Astrocyte (in vitro differentiated cells and primary cell): ENCODE results near the gene WDR7. TPM values are rescaled to one million over a fixed set of nuclear protein-coding genes. Genes with fewer than 3 reads are reported as not detected.

Experiments used
- DNase-seq: peaks from one replicate; pipeline ENCODE4 v3.0.0-alpha.2; 2010; ENCODE audit warnings: low read depth
- FAIRE-seq: peaks from 2 replicates; lab custom pipeline; 2011; peaks lifted over from hg19 to GRCh38; lab: Jason Lieb, UNC
- H2AFZ ChIP-seq: 2 replicates; pipeline ENCODE4 v1.6.0; 2012; ENCODE audit warnings: low read depth, low read length, inconsistent platforms
- H3K27ac ChIP-seq: 2 replicates; pipeline ENCODE4 v1.5.1; 2011; ENCODE audit warnings: low read depth, low read length, inconsistent platforms
- H3K27me3 ChIP-seq: 2 replicates; pipeline ENCODE4 v1.6.0; 2011; ENCODE audit warnings: low read length, inconsistent platforms; ENCODE audit not compliant: insufficient read depth
- H3K36me3 ChIP-seq: 2 replicates; pipeline ENCODE4 v1.5.1; 2011; ENCODE audit warnings: low read length, inconsistent platforms; ENCODE audit not compliant: insufficient read depth
- H3K4me1 ChIP-seq: 2 replicates; pipeline ENCODE4 v1.5.1; 2011; ENCODE audit warnings: low read length, inconsistent platforms; ENCODE audit not compliant: insufficient read depth
- H3K4me2 ChIP-seq: 2 replicates; pipeline ENCODE4 v1.6.0; 2012; ENCODE audit warnings: low read length, inconsistent platforms
- H3K4me3 ChIP-seq: 2 replicates; pipeline ENCODE4 v1.5.1; 2011; ENCODE audit warnings: low read depth, mild to moderate bottlenecking, low read length, inconsistent platforms; ENCODE audit not compliant: insufficient read depth
- H3K79me2 ChIP-seq: 2 replicates; pipeline ENCODE4 v1.6.0; 2012; ENCODE audit warnings: mild to moderate bottlenecking, low read length, inconsistent platforms; ENCODE audit not compliant: insufficient read depth
- H3K9ac ChIP-seq: 2 replicates; pipeline ENCODE4 v1.6.0; 2012; ENCODE audit warnings: mild to moderate bottlenecking, low read length, inconsistent platforms
- H3K9me3 ChIP-seq: 2 replicates; pipeline ENCODE4 v1.5.1; 2012; ENCODE audit warnings: low read depth, mild to moderate bottlenecking, low read length, inconsistent platforms; ENCODE audit not compliant: insufficient read depth
- H4K20me1 ChIP-seq: 2 replicates; pipeline ENCODE4 v1.6.0; 2012; ENCODE audit warnings: low read length, inconsistent platforms; ENCODE audit not compliant: insufficient read depth
- H3K27ac Mint-ChIP-seq: one replicate; pipeline ENCODE4 v1.8.0; 2021; ENCODE audit warnings: mild to moderate bottlenecking, mixed read lengths; ENCODE audit not compliant: unreplicated experiment
- H3K27me3 Mint-ChIP-seq: one replicate; pipeline ENCODE4 v1.8.0; 2021; ENCODE audit warnings: low read depth, mixed read lengths; ENCODE audit not compliant: unreplicated experiment
- H3K36me3 Mint-ChIP-seq: one replicate; pipeline ENCODE4 v1.8.0; 2021; ENCODE audit warnings: low read depth, mixed read lengths; ENCODE audit not compliant: unreplicated experiment
- H3K4me1 Mint-ChIP-seq: one replicate; pipeline ENCODE4 v1.8.0; 2021; ENCODE audit warnings: low read depth, mixed read lengths; ENCODE audit not compliant: unreplicated experiment
- H3K4me3 Mint-ChIP-seq: one replicate; pipeline ENCODE4 v1.8.0; 2021; ENCODE audit warnings: mild to moderate bottlenecking, moderate library complexity, mixed read lengths; ENCODE audit not compliant: unreplicated experiment
- H3K9me3 Mint-ChIP-seq: one replicate; pipeline ENCODE4 v1.8.0; 2021; ENCODE audit warnings: mild to moderate bottlenecking, mixed read lengths; ENCODE audit not compliant: unreplicated experiment
- CTCF ChIP-seq: IDR thresholded peaks from 2 replicates; pipeline ENCODE4 v1.5.1; 2011; ENCODE audit warnings: low read depth, mild to moderate bottlenecking, inconsistent platforms, low read length, moderate library complexity; ENCODE audit not compliant: insufficient read depth
- EZH2 ChIP-seq: IDR thresholded peaks from 2 replicates; pipeline ENCODE4 v1.6.1; 2012; ENCODE audit warnings: mild to moderate bottlenecking, low read length, inconsistent platforms; ENCODE audit not compliant: insufficient read depth
- total RNA-seq: library from RNA; stranded (reverse); gene quantifications from 2 replicates; pipeline ENCODE4 v1.2.1, GENCODE V29; 2021

The WDR7 gene
- total RNA-seq, 1 donor from 2014 or later: 16.9 TPM

- Histone ChIP-seq H3K9ac (no peak overlapping the region), H3K4me3 (no peak overlapping the region), H3K27ac (no peak overlapping the region), H3K9me3 (no peaks in the 10 kb centered on the region), H3K4me1 (no peaks in the 10 kb centered on the region), H3K79me2 (no peaks in the 10 kb centered on the region), H4K20me1 (no peaks in the 10 kb centered on the region), H3K36me3 (no peaks in the 10 kb centered on the region), H3K27me3 (peaks cover 4% of the 10 kb centered on the region), H3K4me2 (no peak overlapping the region), H2AFZ (no peak overlapping the region)
- H3K4me1 Mint-ChIP-seq: no peaks in the 10 kb centered on the region
- H3K27ac Mint-ChIP-seq: no peak overlapping the region
- H3K9me3 Mint-ChIP-seq: peaks cover 3% of the 10 kb centered on the region
- FAIRE-seq (no peak), DNase-seq (no peak)
- H3K36me3 Mint-ChIP-seq: no peaks in the 10 kb centered on the region
- TF ChIP-seq CTCF (no peak), EZH2 (no peak)
- no peak overlapping the region for H3K4me3 Mint-ChIP-seq
- H3K27me3 Mint-ChIP-seq: peaks cover 3% of the 10 kb centered on the region
Observed at GRCh38 chr18:57077005-57077765, 426.0 kb downstream of the WDR7 start.

DNA sequence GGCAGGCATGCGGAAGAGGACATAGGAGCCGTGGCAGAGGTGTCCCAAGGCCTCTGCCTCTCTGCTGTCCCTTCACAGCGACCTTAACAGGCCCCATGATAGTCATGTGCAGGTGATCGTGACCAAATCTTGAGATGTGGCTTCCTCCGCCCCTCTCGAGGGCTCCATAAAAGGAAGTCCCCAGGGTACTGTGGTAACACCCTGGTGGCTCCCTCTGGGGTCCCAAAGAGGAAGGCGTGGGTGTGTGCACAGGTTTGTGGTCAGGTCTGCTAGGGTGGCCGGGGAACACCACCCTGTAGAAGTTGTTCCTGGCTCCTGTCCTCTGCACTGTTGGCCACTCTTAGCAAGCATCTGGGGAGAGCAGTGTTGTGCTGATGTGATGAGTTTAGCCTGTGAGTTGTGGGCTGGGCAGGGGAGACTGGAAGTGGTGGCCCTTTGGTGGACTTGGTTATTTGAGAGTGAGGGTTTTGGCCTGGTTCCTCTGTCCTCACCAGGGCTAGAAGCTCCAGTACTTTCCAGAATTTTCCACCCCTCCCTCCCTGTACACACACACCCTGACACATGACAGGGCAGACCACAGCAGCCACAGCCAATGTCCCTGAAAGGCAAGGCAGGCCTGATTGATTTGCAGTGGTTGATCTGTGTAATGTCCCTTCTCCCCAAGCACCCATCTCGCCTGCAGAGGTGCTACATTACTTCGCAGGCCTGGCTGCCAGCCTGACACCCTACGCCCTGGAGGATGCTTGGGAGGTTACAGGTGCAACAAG is 426.8 kb downstream of the WDR7 start:
- DNase-seq: no peak
- Histone ChIP-seq H3K36me3 (no peaks in the 10 kb centered on the region), H3K4me1 (no peaks in the 10 kb centered on the region), H3K9ac (no peak overlapping the region), H3K4me2 (no peak overlapping the region), H2AFZ (no peak overlapping the region), H3K79me2 (no peaks in the 10 kb centered on the region), H3K4me3 (no peak overlapping the region), H3K27me3 (peaks cover 4% of the 10 kb centered on the region), H3K27ac (no peak overlapping the region), H3K9me3 (no peaks in the 10 kb centered on the region), H4K20me1 (no peaks in the 10 kb centered on the region)
- no peak for TF ChIP-seq CTCF
- no peak for TF ChIP-seq EZH2
- Mint-ChIP-seq H3K36me3 (no peaks in the 10 kb centered on the region), H3K9me3 (peaks cover 3% of the 10 kb centered on the region), H3K4me3 (no peak overlapping the region), H3K27me3 (peaks cover 3% of the 10 kb centered on the region), H3K27ac (no peak overlapping the region), H3K4me1 (no peaks in the 10 kb centered on the region)
- FAIRE-seq: no peak

- Mint-ChIP-seq H3K4me3 (no peak overlapping the region), H3K27ac (no peak overlapping the region), H3K27me3 (peaks cover 3% of the 10 kb centered on the region), H3K36me3 (no peaks in the 10 kb centered on the region), H3K4me1 (no peaks in the 10 kb centered on the region), H3K9me3 (peaks cover 3% of the 10 kb centered on the region)
- Histone ChIP-seq H3K4me3 (no peak overlapping the region), H2AFZ (no peak overlapping the region), H3K79me2 (no peaks in the 10 kb centered on the region), H3K36me3 (no peaks in the 10 kb centered on the region), H4K20me1 (no peaks in the 10 kb centered on the region), H3K4me2 (no peak overlapping the region), H3K9me3 (no peaks in the 10 kb centered on the region), H3K4me1 (no peaks in the 10 kb centered on the region), H3K27me3 (peaks cover 4% of the 10 kb centered on the region), H3K27ac (no peak overlapping the region), H3K9ac (no peak overlapping the region)
- DNase-seq (no peak), FAIRE-seq (no peak)
- TF ChIP-seq EZH2 (no peak), CTCF (no peak)
Observed at GRCh38 chr18:57078614-57079013, 427.5 kb downstream of the WDR7 start.
